Thyroid gland (tissue), 4 donors: ENCODE data around the gene DGKD. TPM values are rescaled to one million over a fixed set of nuclear protein-coding genes. Genes with fewer than 3 reads are reported as not detected.

Experiments
- DNase-seq, 2 donors: peaks; one replicate each; pipeline ENCODE4 v3.0.0-alpha.2; 2019
- H3K27ac ChIP-seq, 3 donors: fragments of 200-600 bp; sonication (generic); 1 replicate in 2 of 3; 2 replicates in 1 of 3; pipeline ENCODE4 v1.5.1; 2016 to 2019; ENCODE audit warnings: mild to moderate bottlenecking in 1 of 3, moderate library complexity in 1 of 3
- H3K27me3 ChIP-seq: fragments of 200-600 bp; sonication (generic); one replicate; pipeline ENCODE4 v1.5.1; 2019
- H3K36me3 ChIP-seq, 2 donors: fragments of 200-600 bp; sonication (generic); one replicate each; pipeline ENCODE4 v1.5.1; 2016 to 2019
- H3K4me1 ChIP-seq, 2 donors: fragments of 200-600 bp; sonication (generic); one replicate each; pipeline ENCODE4 v1.5.1; 2017 to 2019
- H3K4me3 ChIP-seq, 3 donors: fragments of 200-600 bp; sonication (generic); replicated peaks in 1 of 3; 1 replicate in 2 of 3; 2 replicates in 1 of 3; pipeline ENCODE4 v1.5.1; 2016; ENCODE audit warnings: mild to moderate bottlenecking in 1 of 3
- H3K9me3 ChIP-seq: fragments of 200-600 bp; sonication (generic); one replicate; pipeline ENCODE4 v1.5.1; 2017
- CTCF ChIP-seq, 6 experiments: fragments of 200-600 bp in 3 of 6; fragments of 450-650 bp in 3 of 6; sonication (generic) in 3 of 6; IDR thresholded peaks; one replicate each; pipeline ENCODE4 v1.5.1; 2016 to 2019; ENCODE audit warnings: antibody characterized with exemption in 6 of 6, mild to moderate bottlenecking in 2 of 6, inconsistent platforms in 1 of 6, moderate library complexity in 1 of 6
- POLR2A ChIP-seq, 2 donors: fragments of 450-650 bp; IDR thresholded peaks; one replicate each; pipeline ENCODE4 v1.6.1; 2017; ENCODE audit warnings: antibody characterized with exemption in 2 of 2, mild to moderate bottlenecking in 2 of 2, moderate library complexity in 1 of 2
- WGBS, 2 donors: methylation state at CpG; one replicate each; pipeline ENCODE4 v1.1.5; 2017; 5-methylcytosine and 5-hydroxymethylcytosine counted together
- intact Hi-C: fragments of 100-400 bp; cut with DNase I; formaldehyde crosslinking; loops from one replicate; pipeline ENCODE4 v1.15.1; 2023
- total RNA-seq, 4 donors: library from RNA; depleted of rRNA; stranded (reverse); fragments of >200 nt; gene quantifications; one replicate each; pipeline ENCODE4 v1.2.3, GENCODE V29; 2016

DGKD gene
- total RNA-seq, 4 donors from 2014 or later, result 22.3 to 71.7 (median 27.3) TPM

GRCh38 chr2:233440714-233441113 lies 86.4 kb downstream of the DGKD start:
- no peak for DNase-seq
- Histone ChIP-seq H3K4me1 (peaks cover 0 to 5% of the 10 kb centered on the region in 2 donors), H3K27ac (no peak overlapping the region), H3K4me3 (no peak overlapping the region), H3K27me3 (no peaks in the 10 kb centered on the region), H3K9me3 (no peaks in the 10 kb centered on the region), H3K36me3 (peaks cover 16 to 19% of the 10 kb centered on the region in 2 donors)
- no peak for TF ChIP-seq CTCF (IDR thresholded peaks at IDR 0.05)
- TF ChIP-seq POLR2A (IDR thresholded peaks at IDR 0.05), result no peak
- 90 to 92% methylated on average over 9 of the region's 9 CpGs for WGBS, 2 donors
- intact Hi-C loops, result loop anchor here (5.0 to 10.0 kb wide), 2 partner anchors 88 to 166 kb away; partner anchors contain the start of gene DGKD

GRCh38 chr2:233441161-233442027 lies 87.1 kb downstream of the DGKD start:
- no peaks in the 10 kb centered on the region for H3K27me3 ChIP-seq
- 94 to 95% methylated on average over 15 to 20 of the region's 26 CpGs for WGBS, 2 donors
- TF ChIP-seq CTCF (IDR thresholded peaks at IDR 0.05), result no peak
- no peak for TF ChIP-seq POLR2A (IDR thresholded peaks at IDR 0.05)
- H3K4me3 ChIP-seq, result no peak overlapping the region
- H3K36me3 ChIP-seq, result peaks cover 11 to 18% of the 10 kb centered on the region in 2 donors
- H3K9me3 ChIP-seq, result no peaks in the 10 kb centered on the region
- intact Hi-C loops, result loop anchor here (5.0 to 10.0 kb wide), 2 partner anchors 89 to 167 kb away; partner anchors contain the start of gene DGKD
- peak overlapping the region in 1 of 3 donors; percentile 24 for H3K27ac ChIP-seq
- H3K4me1 ChIP-seq, result peaks cover 0 to 4% of the 10 kb centered on the region in 2 donors
- peak in 1 of 2 donors; percentile 3 for DNase-seq

DNA sequence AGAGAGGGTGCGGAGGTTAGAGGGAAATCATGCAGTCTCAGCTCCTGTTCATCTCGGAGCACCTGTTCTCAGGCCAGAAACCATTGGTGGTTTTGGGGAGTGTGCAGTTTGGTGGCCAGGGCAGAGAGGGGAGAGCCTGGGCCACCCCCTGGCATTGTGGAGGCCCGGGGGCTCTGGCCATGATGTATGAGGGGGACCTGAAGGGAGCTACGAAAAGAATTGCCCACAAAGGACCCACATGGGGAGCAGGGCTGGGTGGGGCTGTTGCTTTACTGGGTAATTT lies 87.7 kb downstream of the DGKD start:
- 88% methylated on average over 4 of the region's 4 CpGs for WGBS, 2 donors
- Histone ChIP-seq H3K36me3 (peaks cover 10 to 19% of the 10 kb centered on the region in 2 donors), H3K27me3 (no peaks in the 10 kb centered on the region)

GRCh38 chr2:233443511-233444183 lies 89.4 kb downstream of the DGKD start:
- Histone ChIP-seq H3K4me3 (no peak overlapping the region), H3K27me3 (no peaks in the 10 kb centered on the region), H3K9me3 (no peaks in the 10 kb centered on the region), H3K36me3 (peaks cover 6 to 21% of the 10 kb centered on the region in 2 donors), H3K4me1 (peaks cover 0 to 4% of the 10 kb centered on the region in 2 donors), H3K27ac (no peak overlapping the region)
- no peak for TF ChIP-seq POLR2A (IDR thresholded peaks at IDR 0.05)
- TF ChIP-seq CTCF (IDR thresholded peaks at IDR 0.05), result peak; percentile 56 to 97 (median 90)
- peak; percentile 88 to 93 for DNase-seq
- WGBS, 2 donors, result 57% methylated on average over 18 of the region's 18 CpGs
- intact Hi-C loops, result loop anchor here (2.0 to 10.0 kb wide), 3 partner anchors 41 to 169 kb away; partner anchors contain the start of gene DGKD

More for the DNA sequence above, 87.7 kb downstream of the DGKD start:
- Histone ChIP-seq H3K9me3 (no peaks in the 10 kb centered on the region), H3K4me3 (no peak overlapping the region), H3K27ac (peak overlapping the region in 1 of 3 donors; percentile 24), H3K4me1 (peaks cover 0 to 4% of the 10 kb centered on the region in 2 donors)
- peak in 1 of 2 donors; percentile 0 for DNase-seq
- intact Hi-C loops, result loop anchor here (5.0 to 10.0 kb wide), 2 partner anchors 90 to 167 kb away; partner anchors contain the start of gene DGKD
- no peak for TF ChIP-seq POLR2A (IDR thresholded peaks at IDR 0.05)
- TF ChIP-seq CTCF (IDR thresholded peaks at IDR 0.05), result no peak
